ENCODE results near the gene PSMB7.

Gene PSMB7

GRCh38 chr9:124349675-124350493, 65.4 kb downstream of the PSMB7 start:
- no peak overlapping the region for H3K14ac ChIP-seq (ENCODE audit: low read length in 2 of 2)
- peaks cover 89 to 100% of the 10 kb centered on the region in 2 experiments for H3K36me3 ChIP-seq (ENCODE audit: control insufficient read depth in 1 of 2, insufficient read depth in 2 of 2, low read depth in 1 of 2, low read length in 2 of 2)
- no peak overlapping the region for H3K4me2 ChIP-seq (ENCODE audit: low read length, poor library complexity, severe bottlenecking)

DNA sequence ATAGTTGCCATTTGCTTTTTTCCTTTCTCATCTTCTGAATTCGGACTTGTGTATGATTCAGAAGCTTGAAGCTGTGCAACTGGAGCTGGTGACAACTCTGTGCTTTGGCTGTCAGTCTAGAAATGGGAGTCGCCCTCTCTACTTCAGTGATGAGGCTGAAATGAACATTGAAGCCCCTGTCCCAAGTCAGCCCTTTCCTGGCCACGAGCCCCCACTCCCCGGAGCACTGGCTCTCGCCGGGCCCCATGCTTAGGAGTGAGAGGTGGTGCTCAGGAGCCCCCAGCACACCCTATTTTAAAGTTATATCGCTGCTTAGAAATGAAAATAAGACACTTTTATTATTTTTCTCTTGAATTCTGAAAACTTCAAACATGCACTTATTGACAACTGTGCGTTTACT, 66.0 kb downstream of the PSMB7 start:
- Histone ChIP-seq H2BK120ac (ENCODE audit: low read depth, low read length) (no peak overlapping the region), H3K4me1 (ENCODE audit: control insufficient read depth, insufficient read depth, low read depth, low read length) (peaks cover 30% of the 10 kb centered on the region), H2AFZ (ENCODE audit: low read depth, low read length) (no peak overlapping the region), H3K79me1 (replicated peaks; ENCODE audit: low read length, poor library complexity, severe bottlenecking) (peaks cover 35% of the 10 kb centered on the region), H3K14ac (ENCODE audit: low read length in 2 of 2) (no peak overlapping the region), H3K9me3 (ENCODE audit: control insufficient read depth, low read length) (no peaks in the 10 kb centered on the region), H2BK5ac (ENCODE audit: low read depth, low read length, poor library complexity, severe bottlenecking) (no peak overlapping the region), H3K27ac (ENCODE audit: low read length, poor library complexity, severe bottlenecking) (no peak overlapping the region), H2BK15ac (ENCODE audit: low read depth, poor library complexity, severe bottlenecking) (no peak overlapping the region), H3K9ac (ENCODE audit: low read length) (no peak overlapping the region), H4K8ac (ENCODE audit: low read length) (no peak overlapping the region), H3K4me3 (ENCODE audit: insufficient read depth in 1 of 2, low read depth in 1 of 2, low read length in 2 of 2) (no peak overlapping the region), H2AK5ac (ENCODE audit: low read length, severe bottlenecking) (no peak overlapping the region), H3K4ac (ENCODE audit: low read depth in 1 of 2, low read length in 2 of 2) (no peak overlapping the region), H3K4me2 (ENCODE audit: low read length, poor library complexity, severe bottlenecking) (no peak overlapping the region), H3K27me3 (ENCODE audit: control insufficient read depth in 1 of 2, insufficient read depth in 1 of 2, low read length in 2 of 2) (no peaks in the 10 kb centered on the region), H3K23ac (ENCODE audit: low read length in 2 of 2) (no peak overlapping the region), H2BK12ac (ENCODE audit: low read length in 2 of 2) (no peak overlapping the region), H3K18ac (ENCODE audit: low read depth in 1 of 2, low read length in 2 of 2) (no peak overlapping the region), H4K91ac (ENCODE audit: low read length) (no peak overlapping the region), H3K36me3 (ENCODE audit: control insufficient read depth in 1 of 2, insufficient read depth in 2 of 2, low read depth in 1 of 2, low read length in 2 of 2) (peaks cover 89 to 100% of the 10 kb centered on the region in 2 experiments)
- WGBS, result 97% methylated on average over 8 of the region's 8 CpGs
- no peak for DNase-seq

More at GRCh38 chr9:124349675-124350493, 65.4 kb downstream of the PSMB7 start:
- no peak overlapping the region for H2BK5ac ChIP-seq (ENCODE audit: low read depth, low read length, poor library complexity, severe bottlenecking)
- H3K79me1 ChIP-seq (replicated peaks; ENCODE audit: low read length, poor library complexity, severe bottlenecking), result peaks cover 36% of the 10 kb centered on the region
- H2AFZ ChIP-seq (ENCODE audit: low read depth, low read length), result no peak overlapping the region
- H3K23ac ChIP-seq (ENCODE audit: low read length in 2 of 2), result no peak overlapping the region
- no peak for DNase-seq
- WGBS, result 94% methylated on average over 23 of the region's 25 CpGs
- no peak overlapping the region for H4K91ac ChIP-seq (ENCODE audit: low read length)
- no peak overlapping the region for H4K8ac ChIP-seq (ENCODE audit: low read length)
- H3K27me3 ChIP-seq (ENCODE audit: control insufficient read depth in 1 of 2, insufficient read depth in 1 of 2, low read length in 2 of 2), result no peaks in the 10 kb centered on the region
- H3K4me3 ChIP-seq (ENCODE audit: insufficient read depth in 1 of 2, low read depth in 1 of 2, low read length in 2 of 2), result no peak overlapping the region
- no peak overlapping the region for H2BK120ac ChIP-seq (ENCODE audit: low read depth, low read length)
- no peak overlapping the region for H3K4ac ChIP-seq (ENCODE audit: low read depth in 1 of 2, low read length in 2 of 2)
- no peak overlapping the region for H3K18ac ChIP-seq (ENCODE audit: low read depth in 1 of 2, low read length in 2 of 2)
- H2BK12ac ChIP-seq (ENCODE audit: low read length in 2 of 2), result no peak overlapping the region
- H2BK15ac ChIP-seq (ENCODE audit: low read depth, poor library complexity, severe bottlenecking), result no peak overlapping the region
- no peak overlapping the region for H2AK5ac ChIP-seq (ENCODE audit: low read length, severe bottlenecking)
- H3K9ac ChIP-seq (ENCODE audit: low read length), result no peak overlapping the region
- no peak overlapping the region for H3K27ac ChIP-seq (ENCODE audit: low read length, poor library complexity, severe bottlenecking)
- no peaks in the 10 kb centered on the region for H3K9me3 ChIP-seq (ENCODE audit: control insufficient read depth, low read length)
- peaks cover 30% of the 10 kb centered on the region for H3K4me1 ChIP-seq (ENCODE audit: control insufficient read depth, insufficient read depth, low read depth, low read length)

GRCh38 chr9:124348831-124349230, 66.4 kb downstream of the PSMB7 start:
- Histone ChIP-seq H3K4ac (ENCODE audit: low read depth in 1 of 2, low read length in 2 of 2) (no peak overlapping the region), H2BK5ac (ENCODE audit: low read depth, low read length, poor library complexity, severe bottlenecking) (no peak overlapping the region), H3K4me3 (ENCODE audit: insufficient read depth in 1 of 2, low read depth in 1 of 2, low read length in 2 of 2) (no peak overlapping the region), H2BK15ac (ENCODE audit: low read depth, poor library complexity, severe bottlenecking) (no peak overlapping the region), H3K4me2 (ENCODE audit: low read length, poor library complexity, severe bottlenecking) (no peak overlapping the region), H2BK120ac (ENCODE audit: low read depth, low read length) (no peak overlapping the region), H3K18ac (ENCODE audit: low read depth in 1 of 2, low read length in 2 of 2) (no peak overlapping the region), H3K27me3 (ENCODE audit: control insufficient read depth in 1 of 2, insufficient read depth in 1 of 2, low read length in 2 of 2) (no peaks in the 10 kb centered on the region), H3K14ac (ENCODE audit: low read length in 2 of 2) (no peak overlapping the region), H2AK5ac (ENCODE audit: low read length, severe bottlenecking) (no peak overlapping the region), H3K23ac (ENCODE audit: low read length in 2 of 2) (no peak overlapping the region), H4K91ac (ENCODE audit: low read length) (no peak overlapping the region), H3K79me1 (replicated peaks; ENCODE audit: low read length, poor library complexity, severe bottlenecking) (peaks cover 38% of the 10 kb centered on the region), H4K8ac (ENCODE audit: low read length) (no peak overlapping the region), H3K36me3 (ENCODE audit: control insufficient read depth in 1 of 2, insufficient read depth in 2 of 2, low read depth in 1 of 2, low read length in 2 of 2) (peaks cover 93 to 100% of the 10 kb centered on the region in 2 experiments), H3K9me3 (ENCODE audit: control insufficient read depth, low read length) (no peaks in the 10 kb centered on the region), H2AFZ (ENCODE audit: low read depth, low read length) (no peak overlapping the region), H3K4me1 (ENCODE audit: control insufficient read depth, insufficient read depth, low read depth, low read length) (peaks cover 34% of the 10 kb centered on the region), H3K9ac (ENCODE audit: low read length) (no peak overlapping the region), H2BK12ac (ENCODE audit: low read length in 2 of 2) (no peak overlapping the region), H3K27ac (ENCODE audit: low read length, poor library complexity, severe bottlenecking) (no peak overlapping the region)
- 95% methylated on average over 12 of the region's 12 CpGs for WGBS
- no peak for DNase-seq

DNA sequence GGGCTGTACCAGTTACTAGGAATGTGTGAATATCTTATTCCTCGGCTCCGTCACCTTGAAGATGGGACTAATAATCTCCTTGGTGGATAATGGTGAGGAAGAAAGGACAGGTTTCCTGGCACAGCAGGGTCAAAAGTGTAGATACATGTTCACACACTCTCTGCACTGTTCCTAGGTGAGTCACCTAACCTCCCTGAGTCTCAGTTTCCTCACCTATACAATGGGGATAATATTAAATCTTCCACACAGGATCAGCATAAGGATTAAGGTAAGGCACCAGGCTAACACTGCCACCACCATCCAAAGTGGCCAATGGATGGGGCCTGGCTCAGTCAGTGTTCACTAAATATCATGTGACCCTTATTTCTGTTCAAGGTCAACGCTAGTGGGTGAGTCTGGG, 66.9 kb downstream of the PSMB7 start:
- Histone ChIP-seq H3K4me2 (ENCODE audit: low read length, poor library complexity, severe bottlenecking) (no peak overlapping the region), H3K27ac (ENCODE audit: low read length, poor library complexity, severe bottlenecking) (no peak overlapping the region), H2BK12ac (ENCODE audit: low read length in 2 of 2) (no peak overlapping the region), H3K4me1 (ENCODE audit: control insufficient read depth, insufficient read depth, low read depth, low read length) (peaks cover 34% of the 10 kb centered on the region), H3K23ac (ENCODE audit: low read length in 2 of 2) (no peak overlapping the region), H3K4ac (ENCODE audit: low read depth in 1 of 2, low read length in 2 of 2) (no peak overlapping the region), H2BK5ac (ENCODE audit: low read depth, low read length, poor library complexity, severe bottlenecking) (no peak overlapping the region), H3K27me3 (ENCODE audit: control insufficient read depth in 1 of 2, insufficient read depth in 1 of 2, low read length in 2 of 2) (no peaks in the 10 kb centered on the region), H2BK15ac (ENCODE audit: low read depth, poor library complexity, severe bottlenecking) (no peak overlapping the region), H2AFZ (ENCODE audit: low read depth, low read length) (no peak overlapping the region), H3K14ac (ENCODE audit: low read length in 2 of 2) (no peak overlapping the region), H2BK120ac (ENCODE audit: low read depth, low read length) (no peak overlapping the region), H3K9ac (ENCODE audit: low read length) (no peak overlapping the region), H3K79me1 (replicated peaks; ENCODE audit: low read length, poor library complexity, severe bottlenecking) (peaks cover 38% of the 10 kb centered on the region), H2AK5ac (ENCODE audit: low read length, severe bottlenecking) (no peak overlapping the region), H3K18ac (ENCODE audit: low read depth in 1 of 2, low read length in 2 of 2) (no peak overlapping the region), H3K9me3 (ENCODE audit: control insufficient read depth, low read length) (no peaks in the 10 kb centered on the region), H4K91ac (ENCODE audit: low read length) (no peak overlapping the region), H3K36me3 (ENCODE audit: control insufficient read depth in 1 of 2, insufficient read depth in 2 of 2, low read depth in 1 of 2, low read length in 2 of 2) (peaks cover 93 to 97% of the 10 kb centered on the region in 2 experiments), H4K8ac (ENCODE audit: low read length) (no peak overlapping the region), H3K4me3 (ENCODE audit: insufficient read depth in 1 of 2, low read depth in 1 of 2, low read length in 2 of 2) (no peak overlapping the region)
- DNase-seq, result no peak
- 100% methylated on average over 3 of the region's 3 CpGs for WGBS

All from mesenchymal stem cell (in vitro differentiated cells and primary cell).